ENCODE results near the gene SLC4A1AP. TPM values are rescaled to one million over a fixed set of nuclear protein-coding genes. Genes with fewer than 3 reads are reported as not detected.

Gene SLC4A1AP
- total and polyA plus RNA-seq, 9 of the 15 experiments (the other 6 are each of a cell fraction or from before 2014, with no cell fraction given): 8.1 to 40.5 (median 35.3) TPM

- in situ Hi-C loops (cut with MboI): no loop called here
Observed at GRCh38 chr2:27690052-27690451, 26.4 kb downstream of the SLC4A1AP start.

More at GRCh38 chr2:27690052-27690451, 26.4 kb downstream of the SLC4A1AP start:
- no peaks in the 10 kb centered on the region for H3K27me3 ChIP-seq (ENCODE audit: control insufficient read depth in 2 of 2, insufficient read depth in 2 of 2, low read length in 2 of 2)
- no peaks in the 10 kb centered on the region for H3K9me1 ChIP-seq (ENCODE audit: control insufficient read depth, insufficient read depth, low read length)
- TF ChIP-seq ZNF561 (CRISPR knock-in tag; conservative IDR thresholded peaks at IDR 0.05) (no peak), U2AF1 (optimal IDR thresholded peaks at IDR 0.05; ENCODE audit: low read depth, low read length) (no peak), ZNF583 (CRISPR knock-in tag; IDR thresholded peaks at IDR 0.05) (no peak), SFPQ (IDR thresholded peaks at IDR 0.05; ENCODE audit: low read depth, low read length) (no peak), SMARCE1 (IDR thresholded peaks at IDR 0.05) (no peak), XRCC4 (IDR thresholded peaks at IDR 0.05; ENCODE audit: extremely low read depth, insufficient read depth, insufficient read length) (no peak), MLLT1 (IDR thresholded peaks at IDR 0.05) (no peak)
- TF ChIP-seq, protein P1, sequence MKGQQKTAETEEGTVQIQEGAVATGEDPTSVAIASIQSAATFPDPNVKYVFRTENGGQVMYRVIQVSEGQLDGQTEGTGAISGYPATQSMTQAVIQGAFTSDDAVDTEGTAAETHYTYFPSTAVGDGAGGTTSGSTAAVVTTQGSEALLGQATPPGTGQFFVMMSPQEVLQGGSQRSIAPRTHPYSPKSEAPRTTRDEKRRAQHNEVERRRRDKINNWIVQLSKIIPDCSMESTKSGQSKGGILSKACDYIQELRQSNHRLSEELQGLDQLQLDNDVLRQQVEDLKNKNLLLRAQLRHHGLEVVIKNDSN (CRISPR knock-in tag; IDR thresholded peaks at IDR 0.05): no peak
- H4K20me1 ChIP-seq (replicated peaks; ENCODE audit: control insufficient read depth, insufficient read depth, low read length): no peaks in the 10 kb centered on the region
- intact Hi-C loops (cut with micrococcal nuclease): no loop called here
- DNase-seq (ENCODE audit: extremely low read depth in 1 of 4, low spot score in 3 of 4): no peak
- no TSS peak for BruUV-seq (replicated peaks)
- H3K4me1 ChIP-seq (replicated peaks in 1 of 2; ENCODE audit: control insufficient read depth in 2 of 2, insufficient read depth in 2 of 2, low read length in 2 of 2): no peaks in the 10 kb centered on the region
- ATAC-seq: no peak
- FAIRE-seq: no peak
- ChIA-PET POLR2A (interaction anchor here (0.6 kb wide), 1 partner anchor 644 kb away, joined by 4 read pairs; no protein-coding TSS in a partner anchor), CTCF (ENCODE audit: low intra/inter-chr PET ratio) (interaction anchor here (0.6 kb wide), 1 partner anchor 81 kb away, joined by 4 read pairs; the partner anchor contains the start of gene MRPL33)
- H3K36me3 ChIP-seq (ENCODE audit: control insufficient read depth, insufficient read depth, low read length): peaks cover 41% of the 10 kb centered on the region
- H3K9me3 ChIP-seq (replicated peaks; ENCODE audit: control insufficient read depth, insufficient read depth, low read depth, low read length): no peaks in the 10 kb centered on the region
- no peak overlapping the region for H3K4me2 ChIP-seq (ENCODE audit: insufficient read depth, low read length)
- no peak overlapping the region for H3K9ac ChIP-seq (ENCODE audit: insufficient read depth in 1 of 2, low read depth in 2 of 2, low read length in 2 of 2)
- H3K79me2 ChIP-seq (ENCODE audit: control insufficient read depth, insufficient read depth, low read length): no peaks in the 10 kb centered on the region
- no peak overlapping the region for H3K27ac ChIP-seq (ENCODE audit: extremely low read depth, low read depth, low read length)
- H3K4me3 ChIP-seq: no peak overlapping the region
- no peak overlapping the region for H2AFZ ChIP-seq (ENCODE audit: low read depth, low read length)
